Upper lobe of left lung (tissue), 6 donors: ENCODE data around the gene CAPN10. TPM values are rescaled to one million over a fixed set of nuclear protein-coding genes. Genes with fewer than 3 reads are reported as not detected.

Experiments used
- ATAC-seq, 2 donors: fragments of 200-7000 bp; cut with Tn5 transposase; one replicate each; pipeline ENCODE4 v1.9.1; 2022; ENCODE audit warnings: mild to moderate bottlenecking in 2 of 2, moderate library complexity in 2 of 2; ENCODE audit not compliant: low FRiP score in 2 of 2
- DNase-seq, 2 donors: peaks; one replicate each; pipeline ENCODE4 v3.0.0-alpha.2; 2019 to 2020
- H3K27ac ChIP-seq, 4 donors: fragments of 200-600 bp; sonication (generic); one replicate each; pipeline ENCODE4 v1.5.1; 2016 to 2019
- H3K27me3 ChIP-seq, 4 donors: fragments of 200-600 bp; sonication (generic); one replicate each; pipeline ENCODE4 v1.5.1; 2017 to 2019
- H3K36me3 ChIP-seq, 4 donors: fragments of 200-600 bp; sonication (generic); one replicate each; pipeline ENCODE4 v1.5.1; 2016 to 2019
- H3K4me1 ChIP-seq, 4 donors: fragments of 200-600 bp; sonication (generic); one replicate each; pipeline ENCODE4 v1.5.1; 2018 to 2019
- H3K4me3 ChIP-seq, 4 donors: fragments of 200-600 bp; sonication (generic); one replicate each; pipeline ENCODE4 v1.5.1; 2017 to 2019; ENCODE audit warnings: mild to moderate bottlenecking in 2 of 4, moderate library complexity in 1 of 4
- H3K9me3 ChIP-seq, 4 donors: fragments of 200-600 bp; sonication (generic); one replicate each; pipeline ENCODE4 v1.5.1; 2018 to 2019
- CTCF ChIP-seq, 6 experiments: fragments of 450-650 bp in 4 of 6; fragments of 200-600 bp in 2 of 6; sonication (generic) in 2 of 6; IDR thresholded peaks; one replicate each; pipeline ENCODE4 v1.5.1; 2016 to 2019; ENCODE audit warnings: antibody characterized with exemption in 6 of 6
- EP300 ChIP-seq, 4 donors: sonication (generic); formaldehyde crosslinking; IDR thresholded peaks; one replicate each; pipeline ENCODE4 v1.5.1; 2017; ENCODE audit warnings: antibody characterized with exemption in 4 of 4, control low read depth in 2 of 4
- POLR2A ChIP-seq, 4 donors: fragments of 450-650 bp; IDR thresholded peaks; one replicate each; pipeline ENCODE4 v1.5.1; 2016 to 2017; ENCODE audit warnings: antibody characterized with exemption in 4 of 4, mild to moderate bottlenecking in 2 of 4
- POLR2AphosphoS5 ChIP-seq, 2 donors: sonication (generic); formaldehyde crosslinking; IDR thresholded peaks; one replicate each; pipeline ENCODE4 v1.5.1; 2017; ENCODE audit warnings: antibody characterized with exemption in 2 of 2
- WGBS, 2 donors: methylation state at CpG; one replicate each; pipeline ENCODE4 v1.1.5; 2017 to 2018; 5-methylcytosine and 5-hydroxymethylcytosine counted together
- total RNA-seq, 6 donors: library from RNA; depleted of rRNA in 4 of 6; stranded (reverse); fragments of >200 nt in 4 of 6; gene quantifications; one replicate each; pipeline versions ENCODE4 v1.1.0 to v1.2.1, GENCODE V29; 2016 to 2021
- donor health status: DM: no; HTN: no; CAD: no; lungs with moderate emphysema.
- donor health status: DM: no; HTN: yes; CAD: no; lungs with severe emphysema.

CAPN10 gene
- total RNA-seq, 6 donors from 2014 or later, result 35.3 to 118 (median 38.9) TPM

- 88 to 95% methylated on average over 7 to 18 of the region's 19 CpGs for whole genome bisulfite sequencing, 2 donors
- TF ChIP-seq CTCF (IDR thresholded peaks at IDR 0.05) (no peak), EP300 (IDR thresholded peaks at IDR 0.05) (no peak), POLR2A (IDR thresholded peaks at IDR 0.05) (no peak), POLR2AphosphoS5 (IDR thresholded peaks at IDR 0.05) (no peak)
- no peak overlapping the region for H3K4me3 ChIP-seq
- H3K27ac ChIP-seq, result no peak overlapping the region
- DNase-seq (peak in 1 of 2 donors; percentile 69), ATAC-seq (no peak)
- no peaks in the 10 kb centered on the region for H3K9me3 ChIP-seq
- H3K4me1 ChIP-seq, result no peaks in the 10 kb centered on the region
- H3K36me3 ChIP-seq, result peaks cover 3 to 87% (median 66%) of the 10 kb centered on the region in 4 donors
- H3K27me3 ChIP-seq, result no peaks in the 10 kb centered on the region
Measured at GRCh38 chr2:240593703-240594451, 7.3 kb downstream of the CAPN10 start.

- Histone ChIP-seq H3K27ac (no peak overlapping the region), H3K4me1 (no peaks in the 10 kb centered on the region), H3K4me3 (no peak overlapping the region), H3K27me3 (no peaks in the 10 kb centered on the region), H3K9me3 (no peaks in the 10 kb centered on the region), H3K36me3 (peaks cover 3 to 89% (median 71%) of the 10 kb centered on the region in 4 donors)
- peak in 1 of 2 donors; percentile 81 for DNase-seq
- no peak for TF ChIP-seq CTCF (IDR thresholded peaks at IDR 0.05)
- no peak for TF ChIP-seq EP300 (IDR thresholded peaks at IDR 0.05)
- no peak for TF ChIP-seq POLR2A (IDR thresholded peaks at IDR 0.05)
- no peak for TF ChIP-seq POLR2AphosphoS5 (IDR thresholded peaks at IDR 0.05)
- ATAC-seq, result no peak
- 76 to 92% methylated on average over 10 to 24 of the region's 34 CpGs for WGBS, 2 donors
Measured at GRCh38 chr2:240594511-240595380, 8.2 kb downstream of the CAPN10 start.

GRCh38 chr2:240595381-240596079 is 9.0 kb downstream of the CAPN10 start:
- DNase-seq, result peak in 1 of 2 donors; percentile 32
- no peaks in the 10 kb centered on the region for H3K9me3 ChIP-seq
- H3K36me3 ChIP-seq, result peaks cover 3 to 89% (median 66%) of the 10 kb centered on the region in 4 donors
- TF ChIP-seq EP300 (IDR thresholded peaks at IDR 0.05) (no peak), CTCF (IDR thresholded peaks at IDR 0.05) (peak in 2 of 6 experiments; percentile 20 to 23)
- no peak for ATAC-seq
- no peak overlapping the region for H3K27ac ChIP-seq
- H3K27me3 ChIP-seq, result no peaks in the 10 kb centered on the region
- H3K4me3 ChIP-seq, result no peak overlapping the region
- WGBS, 2 donors, result 62 to 81% methylated on average over 7 to 18 of the region's 18 CpGs
- no peaks in the 10 kb centered on the region for H3K4me1 ChIP-seq

- peak in 1 of 2 donors; percentile 54 for DNase-seq
- no peak overlapping the region for H3K27ac ChIP-seq
Measured at GRCh38 chr2:240596080-240596460, 9.5 kb downstream of the CAPN10 start.

More at GRCh38 chr2:240596080-240596460, 9.5 kb downstream of the CAPN10 start:
- Histone ChIP-seq H3K27me3 (no peaks in the 10 kb centered on the region), H3K4me1 (no peaks in the 10 kb centered on the region), H3K9me3 (no peaks in the 10 kb centered on the region), H3K4me3 (no peak overlapping the region), H3K36me3 (peaks cover 3 to 85% (median 63%) of the 10 kb centered on the region in 4 donors)
- TF ChIP-seq EP300 (IDR thresholded peaks at IDR 0.05), result no peak
- TF ChIP-seq POLR2A (IDR thresholded peaks at IDR 0.05), result no peak
- no peak for TF ChIP-seq CTCF (IDR thresholded peaks at IDR 0.05)
- no peak for TF ChIP-seq POLR2AphosphoS5 (IDR thresholded peaks at IDR 0.05)
- ATAC-seq, result no peak
- WGBS, 2 donors, result 93 to 96% methylated on average over 8 to 17 of the region's 17 CpGs
